PC-9 (cell line): ENCODE data around the gene CAPZA1.

ENCODE experiments used
- EZH2 ChIP-seq: fragments of 200-600 bp; sonication (generic); IDR thresholded peaks from 2 replicates; pipeline ENCODE4 v1.8.0; 2017; ENCODE audit warnings: antibody characterized with exemption, low read depth
- TF ChIP-seq, protein P1 (sequence below): fragments of 200-600 bp; sonication (generic); conservative IDR thresholded peaks from 2 replicates; pipeline ENCODE4 v1.6.1; 2017; ENCODE audit warnings: mixed run types, antibody characterized with exemption, mild to moderate bottlenecking, moderate library complexity

DNA sequence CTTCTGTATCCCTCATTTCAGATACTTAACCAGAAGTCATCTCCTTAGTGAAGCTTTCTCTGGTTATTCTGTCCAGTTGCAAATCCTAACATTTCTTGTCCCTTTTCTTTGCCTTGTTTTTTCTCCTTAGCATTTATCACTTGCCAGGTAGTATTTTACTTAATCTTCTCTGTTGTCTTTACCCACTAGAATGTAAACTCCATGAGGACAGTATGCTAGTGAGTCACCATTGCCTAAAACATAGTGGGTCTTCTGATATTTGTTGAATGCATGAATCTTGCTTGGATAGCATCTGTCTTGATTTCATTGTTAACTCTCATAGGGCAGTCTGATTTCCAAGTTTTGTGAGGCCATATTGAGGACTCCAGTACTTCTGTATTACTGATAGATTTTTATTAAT, 9.6 kb downstream of the CAPZA1 start:
- TF ChIP-seq, protein P1, sequence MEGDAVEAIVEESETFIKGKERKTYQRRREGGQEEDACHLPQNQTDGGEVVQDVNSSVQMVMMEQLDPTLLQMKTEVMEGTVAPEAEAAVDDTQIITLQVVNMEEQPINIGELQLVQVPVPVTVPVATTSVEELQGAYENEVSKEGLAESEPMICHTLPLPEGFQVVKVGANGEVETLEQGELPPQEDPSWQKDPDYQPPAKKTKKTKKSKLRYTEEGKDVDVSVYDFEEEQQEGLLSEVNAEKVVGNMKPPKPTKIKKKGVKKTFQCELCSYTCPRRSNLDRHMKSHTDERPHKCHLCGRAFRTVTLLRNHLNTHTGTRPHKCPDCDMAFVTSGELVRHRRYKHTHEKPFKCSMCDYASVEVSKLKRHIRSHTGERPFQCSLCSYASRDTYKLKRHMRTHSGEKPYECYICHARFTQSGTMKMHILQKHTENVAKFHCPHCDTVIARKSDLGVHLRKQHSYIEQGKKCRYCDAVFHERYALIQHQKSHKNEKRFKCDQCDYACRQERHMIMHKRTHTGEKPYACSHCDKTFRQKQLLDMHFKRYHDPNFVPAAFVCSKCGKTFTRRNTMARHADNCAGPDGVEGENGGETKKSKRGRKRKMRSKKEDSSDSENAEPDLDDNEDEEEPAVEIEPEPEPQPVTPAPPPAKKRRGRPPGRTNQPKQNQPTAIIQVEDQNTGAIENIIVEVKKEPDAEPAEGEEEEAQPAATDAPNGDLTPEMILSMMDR, result no peak
- TF ChIP-seq EZH2, result no peak
